ENCODE data around the gene ARHGEF40. TPM values are rescaled to one million over a fixed set of nuclear protein-coding genes. Genes with fewer than 3 reads are reported as not detected.
A peak's percentile ranks its signal among the peaks of the same experiment; 100 is the strongest.

Gene ARHGEF40
- polyA plus RNA-seq, 2 of the 4 experiments (the other 2 are of a cell fraction), result 7.8 to 9.6 TPM

- TF ChIP-seq HOXB13 (CRISPR knock-in tag; IDR thresholded peaks at IDR 0.05; ENCODE audit: low read depth) (no peak), ATOH8 (CRISPR knock-in tag; IDR thresholded peaks at IDR 0.05; ENCODE audit: low read depth) (no peak), PHF8 (IDR thresholded peaks at IDR 0.05; ENCODE audit: borderline replicate concordance, low read depth) (no peak), NFE2L2 (conservative IDR thresholded peaks at IDR 0.05; ENCODE audit: low read length) (no peak), CBX8 (IDR thresholded peaks at IDR 0.05) (no peak), KDM1A (IDR thresholded peaks at IDR 0.05; ENCODE audit: low read depth) (no peak), PBX3 (IDR thresholded peaks at IDR 0.05) (no peak), TFCP2L1 (CRISPR knock-in tag; IDR thresholded peaks at IDR 0.05) (no peak), MYC (IDR thresholded peaks at IDR 0.05; ENCODE audit: borderline replicate concordance, low read length) (no peak), NR3C1 (IDR thresholded peaks at IDR 0.05) (no peak), CBX2 (IDR thresholded peaks at IDR 0.05; ENCODE audit: borderline replicate concordance, low read depth) (no peak), ZNF302 (CRISPR knock-in tag; IDR thresholded peaks at IDR 0.05) (no peak), ZFP36 (IDR thresholded peaks at IDR 0.05; ENCODE audit: borderline replicate concordance, partially characterized antibody) (no peak)
- ChIA-PET POLR2A (no interaction called here), CTCF (interaction anchor here (0.7 to 4.2 kb wide), 4 partner anchors 9 to 138 kb away, joined by 3 to 34 read pairs (median 7); no protein-coding TSS in a partner anchor)
- 13% methylated on average over 1 of the region's 1 CpG for WGBS (ENCODE audit: missing lambda C conversion rate)
- ATAC-seq (no peak), DNase-seq (ENCODE audit: low read depth in 1 of 2, low spot score in 1 of 2) (no peak), FAIRE-seq (no peak)
- Histone ChIP-seq H3K4me1 (no peaks in the 10 kb centered on the region), H3K27ac (no peak overlapping the region), H3K4me3 (no peak overlapping the region), H3K9me3 (0 out of 3 replicates have a peak, but pooled peaks cover 3% of the 10 kb centered on the region), H3K4me2 (no peak overlapping the region)
Measured at GRCh38 chr14:21133901-21134300, 63.8 kb downstream of the ARHGEF40 start.

GRCh38 chr14:21136024-21136423, 65.9 kb downstream of the ARHGEF40 start:
- Histone ChIP-seq H3K4me3 (no peak overlapping the region), H3K9me3 (no peaks in the 10 kb centered on the region), H3K4me2 (no peak overlapping the region), H3K4me1 (no peaks in the 10 kb centered on the region), H3K27ac (no peak overlapping the region)
- ATAC-seq, result peak in 1 of 2 experiments; percentile 48; a peak in 1 of 6 replicates
- POLR2A ChIA-PET, result no interaction called here
- TF ChIP-seq FOXS1 (CRISPR knock-in tag; IDR thresholded peaks at IDR 0.05) (no peak), HOXB5 (CRISPR knock-in tag; IDR thresholded peaks at IDR 0.05) (no peak), GATA3 (IDR thresholded peaks at IDR 0.05; ENCODE audit: borderline replicate concordance) (no peak), SMC3 (IDR thresholded peaks at IDR 0.05) (peak; percentile 49), RAD21 (conservative IDR thresholded peaks at IDR 0.05 in 1 of 2, IDR thresholded peaks at IDR 0.05 in 1 of 2) (peak; percentile 43 to 50; a peak in 4 of 5 replicates), CTCF (IDR thresholded peaks at IDR 0.05) (peak; percentile 75)
- peak; percentile 20 to 50 for DNase-seq (ENCODE audit: low read depth in 1 of 2, low spot score in 1 of 2)
- 8% methylated on average over 1 of the region's 1 CpG for WGBS (ENCODE audit: missing lambda C conversion rate)
- peak; percentile 18 for FAIRE-seq
- CTCF ChIA-PET, result interaction anchor here (0.7 to 4.2 kb wide), 13 partner anchors 10 to 120 kb away, joined by 3 to 34 read pairs (median 6); partner anchors contain the start of gene OR5AU1

Small RNA genes lying within 50 kb of the gene (small RNA-seq; reads per million reads assigned to genes)
- 0 reads per million in 6 experiments for gene RNU6-252P

Other genes starting within 250 kb of the ARHGEF40 start
- gene RNASE3, start 178.9 kb upstream of the ARHGEF40 start, polyA plus RNA-seq (2011; rRNA removed), result not detected in 2 replicates
- not detected in 3 replicates for gene RNASE3, start 178.9 kb upstream of the ARHGEF40 start, polyA plus RNA-seq (2017; fragmentation: RNase III; extraction: RNeasy Plus Mini Kit Qiagen cat#74134 plus additional on column Dnase treatment)
- not detected in 2 replicates for gene RNASE2, start 114.8 kb upstream of the ARHGEF40 start, polyA plus RNA-seq (2011; rRNA removed)
- gene RNASE2, start 114.8 kb upstream of the ARHGEF40 start, polyA plus RNA-seq (2017; fragmentation: RNase III; extraction: RNeasy Plus Mini Kit Qiagen cat#74134 plus additional on column Dnase treatment), result not detected in 3 replicates
- gene METTL17, start 80.3 kb upstream of the ARHGEF40 start, polyA plus RNA-seq (2011; rRNA removed), result 116 and 126 TPM in 2 replicates
- 81.4 to 83.1 TPM (median 81.9 TPM) in 3 replicates for gene METTL17, start 80.3 kb upstream of the ARHGEF40 start, polyA plus RNA-seq (2017; fragmentation: RNase III; extraction: RNeasy Plus Mini Kit Qiagen cat#74134 plus additional on column Dnase treatment)
- gene SLC39A2, start 71.0 kb upstream of the ARHGEF40 start, polyA plus RNA-seq (2011; rRNA removed), result 0.09 TPM in 1 of 2 replicates, not detected in the other
- gene SLC39A2, start 71.0 kb upstream of the ARHGEF40 start, polyA plus RNA-seq (2017; fragmentation: RNase III; extraction: RNeasy Plus Mini Kit Qiagen cat#74134 plus additional on column Dnase treatment), result 0.07 to 0.17 TPM in 2 of 3 replicates, not detected in the other
- gene NDRG2, start 45.2 kb upstream of the ARHGEF40 start, polyA plus RNA-seq (2011; rRNA removed), result 6.8 and 8.8 TPM in 2 replicates
- gene NDRG2, start 45.2 kb upstream of the ARHGEF40 start, polyA plus RNA-seq (2017; fragmentation: RNase III; extraction: RNeasy Plus Mini Kit Qiagen cat#74134 plus additional on column Dnase treatment), result 3.6 to 4.7 TPM (median 4.1 TPM) in 3 replicates
- not detected in 2 replicates for gene TPPP2, start 40.1 kb upstream of the ARHGEF40 start, polyA plus RNA-seq (2011; rRNA removed)
- gene TPPP2, start 40.1 kb upstream of the ARHGEF40 start, polyA plus RNA-seq (2017; fragmentation: RNase III; extraction: RNeasy Plus Mini Kit Qiagen cat#74134 plus additional on column Dnase treatment), result not detected in 3 replicates
- not detected in 2 replicates for gene RNASE13, start 35.5 kb upstream of the ARHGEF40 start, polyA plus RNA-seq (2011; rRNA removed)
- gene RNASE13, start 35.5 kb upstream of the ARHGEF40 start, polyA plus RNA-seq (2017; fragmentation: RNase III; extraction: RNeasy Plus Mini Kit Qiagen cat#74134 plus additional on column Dnase treatment), result not detected in 3 replicates
- not detected in 2 replicates for gene RNASE7, start 27.9 kb upstream of the ARHGEF40 start, polyA plus RNA-seq (2011; rRNA removed)
- gene RNASE7, start 27.9 kb upstream of the ARHGEF40 start, polyA plus RNA-seq (2017; fragmentation: RNase III; extraction: RNeasy Plus Mini Kit Qiagen cat#74134 plus additional on column Dnase treatment), result not detected in 3 replicates
- gene RNASE8, start 12.5 kb upstream of the ARHGEF40 start, polyA plus RNA-seq (2011; rRNA removed), result not detected in 2 replicates
- gene RNASE8, start 12.5 kb upstream of the ARHGEF40 start, polyA plus RNA-seq (2017; fragmentation: RNase III; extraction: RNeasy Plus Mini Kit Qiagen cat#74134 plus additional on column Dnase treatment), result not detected in 3 replicates
- 17.3 and 18.5 TPM in 2 replicates for gene ZNF219, start 28.4 kb downstream of the ARHGEF40 start, polyA plus RNA-seq (2011; rRNA removed)
- 21.5 to 31.0 TPM (median 29.8 TPM) in 3 replicates for gene ZNF219, start 28.4 kb downstream of the ARHGEF40 start, polyA plus RNA-seq (2017; fragmentation: RNase III; extraction: RNeasy Plus Mini Kit Qiagen cat#74134 plus additional on column Dnase treatment)
- 0.81 and 1.0 TPM in 2 replicates for gene TMEM253, start 30.8 kb downstream of the ARHGEF40 start, polyA plus RNA-seq (2011; rRNA removed)
- 0.54 to 0.83 TPM (median 0.64 TPM) in 3 replicates for gene TMEM253, start 30.8 kb downstream of the ARHGEF40 start, polyA plus RNA-seq (2017; fragmentation: RNase III; extraction: RNeasy Plus Mini Kit Qiagen cat#74134 plus additional on column Dnase treatment)
- not detected in 2 replicates for gene OR5AU1, start 85.8 kb downstream of the ARHGEF40 start, polyA plus RNA-seq (2011; rRNA removed)
- not detected in 3 replicates for gene OR5AU1, start 85.8 kb downstream of the ARHGEF40 start, polyA plus RNA-seq (2017; fragmentation: RNase III; extraction: RNeasy Plus Mini Kit Qiagen cat#74134 plus additional on column Dnase treatment)
- gene HNRNPC, start 199.1 kb downstream of the ARHGEF40 start, polyA plus RNA-seq (2011; rRNA removed), result 1,057 and 1,207 TPM in 2 replicates
- gene HNRNPC, start 199.1 kb downstream of the ARHGEF40 start, polyA plus RNA-seq (2017; fragmentation: RNase III; extraction: RNeasy Plus Mini Kit Qiagen cat#74134 plus additional on column Dnase treatment), result 1,069 to 1,196 TPM (median 1,087 TPM) in 3 replicates
- gene RPGRIP1, start 209.8 kb downstream of the ARHGEF40 start, polyA plus RNA-seq (2011; rRNA removed), result 0.87 and 1.5 TPM in 2 replicates
- gene RPGRIP1, start 209.8 kb downstream of the ARHGEF40 start, polyA plus RNA-seq (2017; fragmentation: RNase III; extraction: RNeasy Plus Mini Kit Qiagen cat#74134 plus additional on column Dnase treatment), result 0.26 to 0.37 TPM (median 0.26 TPM) in 3 replicates

All from A549 (cell line).